ENCODE data around the gene MPP3. TPM values are rescaled to one million over a fixed set of nuclear protein-coding genes. Genes with fewer than 3 reads are reported as not detected.

The MPP3 gene
- total and polyA plus RNA-seq, 10 of the 15 experiments (the other 5 are each of a cell fraction or from before 2014, with no cell fraction given), result not detected

GRCh38 chr17:43767713-43768059 is 65.3 kb downstream of the MPP3 start:
- SMC1A ChIA-PET (ENCODE audit: uncharacterized antibody, unreplicated experiment), result interaction anchor here (0.8 to 3.9 kb wide), 2 partner anchors 74 to 78 kb away, joined by 3 to 40 read pairs; no protein-coding TSS in a partner anchor
- ATAC-seq (no peak), FAIRE-seq (no peak)

DNA sequence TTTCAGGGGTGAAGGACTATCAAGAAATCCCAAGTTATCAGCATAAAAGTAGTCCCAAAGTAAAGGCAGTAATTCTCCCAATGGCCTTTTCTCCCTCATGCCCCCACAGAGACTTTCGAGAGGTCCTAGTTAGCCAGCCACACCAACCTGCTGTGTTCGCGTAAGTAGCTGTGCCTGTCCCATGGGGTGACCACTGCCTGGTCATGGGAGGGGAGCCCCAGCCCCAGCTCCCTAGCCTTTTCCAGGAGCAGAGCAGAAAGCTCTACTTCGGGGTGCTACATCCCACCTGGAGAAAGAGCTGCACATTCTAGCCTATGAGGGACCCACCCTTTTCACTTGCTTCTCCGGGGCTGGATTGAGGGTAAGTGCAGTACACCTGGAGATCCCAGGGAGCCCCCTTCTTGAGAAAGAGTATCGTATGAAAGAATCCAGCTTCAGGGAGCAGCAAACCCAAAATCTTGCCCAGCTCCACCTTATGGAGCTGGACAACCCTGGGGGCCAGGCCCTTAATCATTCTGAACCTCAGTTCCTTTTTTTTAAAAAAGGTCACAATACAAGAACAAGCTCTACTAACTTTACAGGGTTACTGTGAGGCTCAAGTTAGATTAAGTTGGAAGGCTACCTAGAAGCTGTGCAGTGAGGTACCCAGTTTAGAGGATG is 65.8 kb downstream of the MPP3 start:
- Histone ChIP-seq H3K27me3 (replicated peaks in 1 of 2; ENCODE audit: control insufficient read depth in 2 of 2, insufficient read depth in 2 of 2, low read length in 1 of 2) (no peaks in the 10 kb centered on the region; a peak in 1 of 4 replicates), H3K27ac (ENCODE audit: control insufficient read depth, insufficient read depth) (no peak overlapping the region), H3K9ac (ENCODE audit: control insufficient read depth, insufficient read depth, low read length) (no peak overlapping the region), H3K9me3 (replicated peaks; ENCODE audit: control insufficient read depth, insufficient read depth, low read length) (no peaks in the 10 kb centered on the region), H3K4me3 (no peak overlapping the region), H3K4me2 (ENCODE audit: control insufficient read depth, insufficient read depth) (no peak overlapping the region), H2AFZ (ENCODE audit: control insufficient read depth, low read depth, low read length) (no peak overlapping the region), H4K20me1 (ENCODE audit: control insufficient read depth, insufficient read depth) (no peaks in the 10 kb centered on the region), H3K79me2 (ENCODE audit: control insufficient read depth, insufficient read depth, low read length) (no peaks in the 10 kb centered on the region), H3K36me3 (ENCODE audit: control insufficient read depth in 2 of 2, insufficient read depth in 2 of 2, low read length in 1 of 2) (no peaks in the 10 kb centered on the region; a peak in 1 of 4 replicates), H3K4me1 (ENCODE audit: control insufficient read depth, insufficient read depth, low read length) (peaks cover 7% of the 10 kb centered on the region)
- ChIA-PET CTCF (interaction anchor here (0.7 to 14.6 kb wide), 26 partner anchors 10 to 284 kb away, joined by 3 to 515 read pairs (median 4); partner anchors contain the start of genes CD300LG, CFAP97D1, DHX8 and ETV4), RAD21 (ENCODE audit: unreplicated experiment) (interaction anchor here (1.0 to 3.8 kb wide), 2 partner anchors 73 to 193 kb away, joined by 3 to 14 read pairs; no protein-coding TSS in a partner anchor), SMC1A (ENCODE audit: uncharacterized antibody, unreplicated experiment) (interaction anchor here (0.8 to 3.9 kb wide), 3 partner anchors 68 to 77 kb away, joined by 3 to 40 read pairs (median 4); no protein-coding TSS in a partner anchor), POLR2A (interaction anchor here (0.5 kb wide), 1 partner anchor 341 kb away, joined by 10 read pairs; no protein-coding TSS in a partner anchor)
- intact Hi-C loops (cut with micrococcal nuclease; ENCODE audit: unreplicated experiment), result no loop called here
- FAIRE-seq (no peak), ATAC-seq (no peak), DNase-seq (ENCODE audit: low read depth, low spot score) (no peak)
- BruUV-seq (replicated peaks), result no TSS peak
- in situ Hi-C loops (cut with MboI), result no loop called here
- 90% methylated on average over 6 of the region's 6 CpGs for WGBS (ENCODE audit: insufficient coverage, insufficient replicate concordance, low lambda C conversion rate, missing lambda C conversion rate)
- TF ChIP-seq E4F1 (IDR thresholded peaks at IDR 0.05; ENCODE audit: borderline replicate concordance, partially characterized antibody), result no peak
- TF ChIP-seq, protein P1, sequence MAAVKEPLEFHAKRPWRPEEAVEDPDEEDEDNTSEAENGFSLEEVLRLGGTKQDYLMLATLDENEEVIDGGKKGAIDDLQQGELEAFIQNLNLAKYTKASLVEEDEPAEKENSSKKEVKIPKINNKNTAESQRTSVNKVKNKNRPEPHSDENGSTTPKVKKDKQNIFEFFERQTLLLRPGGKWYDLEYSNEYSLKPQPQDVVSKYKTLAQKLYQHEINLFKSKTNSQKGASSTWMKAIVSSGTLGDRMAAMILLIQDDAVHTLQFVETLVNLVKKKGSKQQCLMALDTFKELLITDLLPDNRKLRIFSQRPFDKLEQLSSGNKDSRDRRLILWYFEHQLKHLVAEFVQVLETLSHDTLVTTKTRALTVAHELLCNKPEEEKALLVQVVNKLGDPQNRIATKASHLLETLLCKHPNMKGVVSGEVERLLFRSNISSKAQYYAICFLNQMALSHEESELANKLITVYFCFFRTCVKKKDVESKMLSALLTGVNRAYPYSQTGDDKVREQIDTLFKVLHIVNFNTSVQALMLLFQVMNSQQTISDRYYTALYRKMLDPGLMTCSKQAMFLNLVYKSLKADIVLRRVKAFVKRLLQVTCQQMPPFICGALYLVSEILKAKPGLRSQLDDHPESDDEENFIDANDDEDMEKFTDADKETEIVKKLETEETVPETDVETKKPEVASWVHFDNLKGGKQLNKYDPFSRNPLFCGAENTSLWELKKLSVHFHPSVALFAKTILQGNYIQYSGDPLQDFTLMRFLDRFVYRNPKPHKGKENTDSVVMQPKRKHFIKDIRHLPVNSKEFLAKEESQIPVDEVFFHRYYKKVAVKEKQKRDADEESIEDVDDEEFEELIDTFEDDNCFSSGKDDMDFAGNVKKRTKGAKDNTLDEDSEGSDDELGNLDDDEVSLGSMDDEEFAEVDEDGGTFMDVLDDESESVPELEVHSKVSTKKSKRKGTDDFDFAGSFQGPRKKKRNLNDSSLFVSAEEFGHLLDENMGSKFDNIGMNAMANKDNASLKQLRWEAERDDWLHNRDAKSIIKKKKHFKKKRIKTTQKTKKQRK (IDR thresholded peaks at IDR 0.05; ENCODE audit: low read depth, low read length), result no peak
- no peak for TF ChIP-seq RCOR1 (conservative IDR thresholded peaks at IDR 0.05; ENCODE audit: low read depth, low read length)

More at GRCh38 chr17:43767713-43768059, 65.3 kb downstream of the MPP3 start:
- TF ChIP-seq SPI1 (IDR thresholded peaks at IDR 0.05; ENCODE audit: borderline replicate concordance, insufficient read depth, low read depth, low read length) (no peak), NFXL1 (IDR thresholded peaks at IDR 0.05; ENCODE audit: borderline replicate concordance) (no peak)
- in situ Hi-C loops (cut with MboI) (no loop called here), intact Hi-C loops (cut with micrococcal nuclease; ENCODE audit: unreplicated experiment) (no loop called here)
- H3K36me3 ChIP-seq (ENCODE audit: control insufficient read depth in 2 of 2, insufficient read depth in 2 of 2, low read length in 1 of 2), result no peaks in the 10 kb centered on the region; a peak in 1 of 4 replicates
- 83% methylated on average over 5 of the region's 5 CpGs for WGBS (ENCODE audit: insufficient coverage, insufficient replicate concordance, low lambda C conversion rate, missing lambda C conversion rate)
- H3K4me2 ChIP-seq (ENCODE audit: control insufficient read depth, insufficient read depth), result no peak overlapping the region
- no peak overlapping the region for H3K4me3 ChIP-seq
- H3K27ac ChIP-seq (ENCODE audit: control insufficient read depth, insufficient read depth), result no peak overlapping the region
- H3K9ac ChIP-seq (ENCODE audit: control insufficient read depth, insufficient read depth, low read length), result no peak overlapping the region
- H3K4me1 ChIP-seq (ENCODE audit: control insufficient read depth, insufficient read depth, low read length), result peaks cover 7% of the 10 kb centered on the region
- H3K79me2 ChIP-seq (ENCODE audit: control insufficient read depth, insufficient read depth, low read length), result no peaks in the 10 kb centered on the region
- DNase-seq (ENCODE audit: low read depth, low spot score), result no peak
- H3K9me3 ChIP-seq (replicated peaks; ENCODE audit: control insufficient read depth, insufficient read depth, low read length), result no peaks in the 10 kb centered on the region
- H3K27me3 ChIP-seq (replicated peaks in 1 of 2; ENCODE audit: control insufficient read depth in 2 of 2, insufficient read depth in 2 of 2, low read length in 1 of 2), result no peaks in the 10 kb centered on the region; a peak in 1 of 4 replicates
- CTCF ChIA-PET, result interaction anchor here (0.7 to 14.6 kb wide), 15 partner anchors 10 to 284 kb away, joined by 3 to 515 read pairs (median 4); partner anchors contain the start of genes CD300LG, CFAP97D1, DHX8 and ETV4
- RAD21 ChIA-PET (ENCODE audit: unreplicated experiment), result interaction anchor here (1.0 to 3.8 kb wide), 2 partner anchors 73 to 194 kb away, joined by 3 to 14 read pairs; no protein-coding TSS in a partner anchor
- H4K20me1 ChIP-seq (ENCODE audit: control insufficient read depth, insufficient read depth), result no peaks in the 10 kb centered on the region
- BruUV-seq (replicated peaks), result no TSS peak
- POLR2A ChIA-PET, result interaction anchor here (0.5 kb wide), 1 partner anchor 342 kb away, joined by 10 read pairs; no protein-coding TSS in a partner anchor
- H2AFZ ChIP-seq (ENCODE audit: control insufficient read depth, low read depth, low read length), result no peak overlapping the region

Measured in GM12878 (cell line).